Activated T-helper 17 cell treated with anti-CD3 and anti-CD28 coated beads, Interleukin-2, amount 50 U/mL, for 72 hours (primary cell): ENCODE results near the gene FAM32A. TPM values are rescaled to one million over a fixed set of nuclear protein-coding genes. Genes with fewer than 3 reads are reported as not detected.
A peak's percentile ranks its signal among the peaks of the same experiment; 100 is the strongest.

Experiments
- ATAC-seq: fragments of 150-1000 bp; cut with Tn5 transposase; replicated peaks from 2 replicates; pipeline ENCODE4 v1.10.0; 2021; ENCODE audit warnings: mild to moderate bottlenecking, moderate library complexity
- H3K27ac Mint-ChIP-seq: one replicate; pipeline ENCODE4 v1.8.0; 2022; ENCODE audit warnings: mixed read lengths
- H3K27me3 Mint-ChIP-seq: one replicate; pipeline ENCODE4 v1.8.0; 2022; ENCODE audit warnings: mixed read lengths
- H3K36me3 Mint-ChIP-seq: one replicate; pipeline ENCODE4 v1.8.0; 2022; ENCODE audit warnings: low read depth, mild to moderate bottlenecking, mixed read lengths
- H3K4me1 Mint-ChIP-seq: one replicate; pipeline ENCODE4 v1.8.0; 2022; ENCODE audit warnings: mixed read lengths
- H3K4me3 Mint-ChIP-seq: one replicate; pipeline ENCODE4 v1.8.0; 2022; ENCODE audit warnings: mild to moderate bottlenecking, mixed read lengths
- H3K9me3 Mint-ChIP-seq: one replicate; pipeline ENCODE4 v1.8.0; 2022; ENCODE audit warnings: mixed read lengths
- total RNA-seq, 2 donors: library from RNA; stranded (reverse); gene quantifications; one replicate each; pipeline ENCODE4 v1.2.3, GENCODE V29; 2022

FAM32A gene
- total RNA-seq, 2 donors from 2014 or later, result 43.0 to 61.9 TPM

GRCh38 chr19:16184665-16185122, 516 bp upstream of the FAM32A start:
- Mint-ChIP-seq H3K4me1 (peaks cover 13% of the 10 kb centered on the region), H3K27me3 (no peaks in the 10 kb centered on the region), H3K9me3 (no peaks in the 10 kb centered on the region), H3K27ac (peak overlapping the region; percentile 98), H3K4me3 (peak overlapping the region; percentile 96), H3K36me3 (peaks cover 39% of the 10 kb centered on the region)
- ATAC-seq, result no peak

- peak overlapping the region; percentile 96 for H3K4me3 Mint-ChIP-seq
- H3K9me3 Mint-ChIP-seq, result no peaks in the 10 kb centered on the region
- H3K27ac Mint-ChIP-seq, result peak overlapping the region; percentile 98
- peaks cover 13% of the 10 kb centered on the region for H3K4me1 Mint-ChIP-seq
- ATAC-seq, result peak; percentile 13
- H3K27me3 Mint-ChIP-seq, result no peaks in the 10 kb centered on the region
- peaks cover 50% of the 10 kb centered on the region for H3K36me3 Mint-ChIP-seq
Measured at GRCh38 chr19:16185768-16186123, 536 bp downstream of the FAM32A start.

DNA sequence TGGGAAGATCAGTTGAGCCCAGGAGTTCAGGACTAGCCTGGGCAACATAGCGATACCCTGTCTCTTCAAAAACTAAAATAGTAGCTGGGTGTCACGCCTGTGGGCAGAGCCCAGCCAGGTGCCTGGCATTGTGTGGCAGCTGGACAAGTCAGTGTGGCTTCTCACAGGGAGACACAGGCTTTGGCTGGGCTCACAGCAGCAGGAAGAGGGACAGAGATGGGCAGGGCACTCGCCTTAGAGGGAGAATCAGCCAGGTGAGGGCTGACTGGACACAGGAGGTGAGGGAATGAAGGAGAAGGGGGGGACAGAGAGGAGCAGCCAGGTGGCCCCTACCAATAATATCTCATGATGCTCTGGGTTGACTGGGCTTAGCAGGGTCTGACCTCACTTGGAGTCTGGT, 3.3 kb downstream of the FAM32A start:
- H3K9me3 Mint-ChIP-seq, result no peaks in the 10 kb centered on the region
- peaks cover 67% of the 10 kb centered on the region for H3K36me3 Mint-ChIP-seq
- H3K27me3 Mint-ChIP-seq, result no peaks in the 10 kb centered on the region
- H3K4me3 Mint-ChIP-seq, result peak overlapping the region; percentile 4
- peak overlapping the region; percentile 64 for H3K27ac Mint-ChIP-seq
- peaks cover 13% of the 10 kb centered on the region for H3K4me1 Mint-ChIP-seq
- no peak for ATAC-seq

GRCh38 chr19:16190198-16190597, 5.0 kb downstream of the FAM32A start:
- no peak for ATAC-seq
- Mint-ChIP-seq H3K9me3 (no peaks in the 10 kb centered on the region), H3K4me1 (peaks cover 13% of the 10 kb centered on the region), H3K36me3 (peaks cover 65% of the 10 kb centered on the region), H3K27ac (no peak overlapping the region), H3K27me3 (no peaks in the 10 kb centered on the region), H3K4me3 (no peak overlapping the region)

DNA sequence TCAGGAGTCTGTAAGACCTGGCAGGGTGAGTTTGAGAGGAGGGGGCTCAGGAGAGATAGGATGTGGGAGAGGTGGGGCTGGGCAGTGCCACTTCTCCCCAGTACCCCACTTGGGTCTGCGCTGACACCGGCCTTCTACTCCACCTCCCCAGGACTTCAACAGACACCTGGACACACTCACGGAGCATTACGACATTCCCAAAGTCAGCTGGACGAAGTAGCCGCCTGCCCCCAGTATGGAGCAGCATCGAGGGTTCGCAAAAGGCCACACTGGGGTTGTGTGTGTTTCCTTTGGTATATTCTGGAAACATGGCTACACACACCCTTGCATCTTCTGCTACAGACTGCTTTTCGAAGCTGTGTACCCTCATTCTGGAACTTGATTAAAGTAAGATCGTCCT, 5.5 kb downstream of the FAM32A start:
- no peak for ATAC-seq
- Mint-ChIP-seq H3K4me1 (peaks cover 13% of the 10 kb centered on the region), H3K36me3 (peaks cover 59% of the 10 kb centered on the region), H3K9me3 (no peaks in the 10 kb centered on the region), H3K27ac (no peak overlapping the region), H3K27me3 (no peaks in the 10 kb centered on the region), H3K4me3 (no peak overlapping the region)

GRCh38 chr19:16191216-16191908, 6.2 kb downstream of the FAM32A start:
- H3K4me3 Mint-ChIP-seq, result no peak overlapping the region
- peaks cover 13% of the 10 kb centered on the region for H3K4me1 Mint-ChIP-seq
- H3K27me3 Mint-ChIP-seq, result no peaks in the 10 kb centered on the region
- ATAC-seq, result no peak
- H3K36me3 Mint-ChIP-seq, result peaks cover 56% of the 10 kb centered on the region
- no peak overlapping the region for H3K27ac Mint-ChIP-seq
- no peaks in the 10 kb centered on the region for H3K9me3 Mint-ChIP-seq

- ATAC-seq, result no peak
- peaks cover 40% of the 10 kb centered on the region for H3K36me3 Mint-ChIP-seq
- H3K27me3 Mint-ChIP-seq, result no peaks in the 10 kb centered on the region
- peaks cover 2% of the 10 kb centered on the region for H3K4me1 Mint-ChIP-seq
- H3K27ac Mint-ChIP-seq, result no peak overlapping the region
- H3K9me3 Mint-ChIP-seq, result no peaks in the 10 kb centered on the region
- no peak overlapping the region for H3K4me3 Mint-ChIP-seq
Measured at GRCh38 chr19:16193466-16193865, 8.3 kb downstream of the FAM32A start.

GRCh38 chr19:16197188-16197621, 12.0 kb downstream of the FAM32A start:
- H3K4me1 Mint-ChIP-seq, result peaks cover 19% of the 10 kb centered on the region
- peaks cover 29% of the 10 kb centered on the region for H3K36me3 Mint-ChIP-seq
- peak overlapping the region; percentile 79 for H3K4me3 Mint-ChIP-seq
- no peaks in the 10 kb centered on the region for H3K27me3 Mint-ChIP-seq
- peak overlapping the region; percentile 87 for H3K27ac Mint-ChIP-seq
- H3K9me3 Mint-ChIP-seq, result no peaks in the 10 kb centered on the region
- no peak for ATAC-seq

DNA sequence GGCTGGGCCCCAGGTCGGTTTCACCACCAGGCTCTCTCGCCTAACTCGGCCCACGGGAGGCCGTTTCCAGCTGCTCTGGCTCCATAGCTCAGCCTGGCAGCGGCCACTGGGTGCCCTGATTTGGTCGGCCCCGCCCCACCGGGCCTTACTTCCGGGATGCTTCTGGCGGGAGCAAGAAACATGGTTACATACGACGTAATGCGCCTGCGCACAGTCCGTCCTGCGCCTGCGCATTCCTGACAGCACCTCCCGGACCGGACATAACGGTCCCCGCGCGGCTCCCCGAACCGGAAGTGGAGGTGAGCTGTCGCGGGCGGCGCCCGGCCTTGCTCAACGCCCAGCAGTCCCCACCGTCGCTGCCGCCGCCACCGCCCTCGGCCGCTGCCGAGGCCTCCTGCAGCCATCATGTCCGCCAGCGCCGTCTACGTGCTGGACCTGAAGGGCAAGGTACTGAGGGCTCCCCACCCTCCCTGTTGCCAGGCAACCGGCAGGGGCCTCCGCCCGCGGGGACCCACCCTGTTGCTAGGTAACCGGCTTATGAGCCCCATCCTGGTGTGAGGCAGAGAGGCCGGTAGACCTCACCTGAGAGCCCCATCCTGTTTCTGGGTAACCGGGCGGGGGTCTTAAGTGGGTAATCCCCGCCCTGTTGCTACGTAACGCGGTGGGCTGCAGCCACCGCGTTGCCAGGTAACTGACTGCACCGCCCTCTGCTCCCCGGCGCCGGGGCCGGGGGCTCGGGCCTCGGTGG, 12.6 kb downstream of the FAM32A start, which contains the start of gene AP1M1:
TSS of gene AP1M1 (plus strand) at position 290 of the 748 bp plus-strand sequence. CDS start at position 406, 116 bp downstream.
- Mint-ChIP-seq H3K4me1 (peaks cover 25% of the 10 kb centered on the region), H3K36me3 (peaks cover 32% of the 10 kb centered on the region), H3K27me3 (no peaks in the 10 kb centered on the region), H3K27ac (peak within 1 kb of the TSS; percentile 87), H3K4me3 (peak within 1 kb of the TSS; percentile 79), H3K9me3 (no peaks in the 10 kb centered on the region)
- peak; percentile 97 for ATAC-seq

- peaks cover 26% of the 10 kb centered on the region for H3K4me1 Mint-ChIP-seq
- H3K36me3 Mint-ChIP-seq, result peaks cover 38% of the 10 kb centered on the region
- peak overlapping the region; percentile 72 for H3K27ac Mint-ChIP-seq
- H3K27me3 Mint-ChIP-seq, result no peaks in the 10 kb centered on the region
- H3K4me3 Mint-ChIP-seq, result peak overlapping the region; percentile 79
- H3K9me3 Mint-ChIP-seq, result no peaks in the 10 kb centered on the region
- no peak for ATAC-seq
Measured at GRCh38 chr19:16198370-16198651, 13.1 kb downstream of the FAM32A start.

- peak overlapping the region; percentile 33 for H3K27ac Mint-ChIP-seq
- peak overlapping the region; percentile 79 for H3K4me3 Mint-ChIP-seq
- ATAC-seq, result no peak
- H3K9me3 Mint-ChIP-seq, result no peaks in the 10 kb centered on the region
- no peaks in the 10 kb centered on the region for H3K27me3 Mint-ChIP-seq
- H3K4me1 Mint-ChIP-seq, result peaks cover 26% of the 10 kb centered on the region
- peaks cover 49% of the 10 kb centered on the region for H3K36me3 Mint-ChIP-seq
Measured at GRCh38 chr19:16199275-16199932, 14.2 kb downstream of the FAM32A start.

DNA sequence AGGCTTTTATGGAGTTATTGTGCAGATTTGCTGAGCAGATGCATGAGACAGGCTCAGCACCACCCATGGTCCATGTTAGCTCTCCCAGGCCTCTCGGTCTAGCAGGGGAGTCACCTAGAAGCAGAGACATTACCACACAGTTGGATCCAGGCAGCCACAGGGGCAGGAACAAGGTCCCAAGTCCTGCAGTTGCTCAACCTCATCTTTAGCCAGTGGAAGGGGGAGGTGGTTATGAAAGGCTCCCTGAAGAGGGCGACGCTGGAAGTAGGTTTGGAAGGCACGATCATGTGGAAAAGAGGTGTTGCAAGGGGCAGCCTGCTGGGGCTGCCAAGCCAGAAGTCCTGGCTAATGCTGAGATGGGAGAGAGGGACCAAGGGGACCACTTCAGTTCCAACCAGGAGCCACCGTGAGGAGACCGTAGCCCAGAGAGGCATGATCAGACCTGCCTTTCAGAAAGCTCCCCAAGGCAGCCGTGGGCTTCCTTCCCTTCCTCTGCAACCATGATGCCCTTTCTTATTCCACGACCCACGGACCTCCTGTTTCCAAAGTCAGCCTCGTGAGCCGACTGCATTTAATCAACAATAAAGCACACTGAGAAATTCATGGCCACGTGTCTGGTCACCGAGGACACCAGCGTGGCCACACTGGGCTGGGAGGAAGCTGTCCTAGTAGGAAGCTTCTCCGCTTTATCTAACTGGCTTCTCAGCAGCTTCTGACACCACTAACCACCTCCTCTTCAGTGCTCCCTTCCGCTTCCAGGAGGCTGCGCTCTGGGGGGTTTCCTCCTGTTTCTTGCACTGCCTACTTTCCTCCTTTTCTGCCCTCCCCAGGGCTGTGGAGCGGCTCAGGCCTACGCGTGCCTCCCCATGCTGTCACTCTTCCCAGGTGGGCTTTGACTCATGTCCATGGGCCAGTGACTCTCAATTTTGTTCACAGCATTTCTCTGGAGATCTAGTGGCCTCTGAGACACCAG, 15.1 kb downstream of the FAM32A start:
- no peak for ATAC-seq
- peak overlapping the region; percentile 25 for H3K4me3 Mint-ChIP-seq
- H3K27me3 Mint-ChIP-seq, result no peaks in the 10 kb centered on the region
- peaks cover 58% of the 10 kb centered on the region for H3K36me3 Mint-ChIP-seq
- peak overlapping the region; percentile 66 for H3K27ac Mint-ChIP-seq
- no peaks in the 10 kb centered on the region for H3K9me3 Mint-ChIP-seq
- peaks cover 26% of the 10 kb centered on the region for H3K4me1 Mint-ChIP-seq

DNA sequence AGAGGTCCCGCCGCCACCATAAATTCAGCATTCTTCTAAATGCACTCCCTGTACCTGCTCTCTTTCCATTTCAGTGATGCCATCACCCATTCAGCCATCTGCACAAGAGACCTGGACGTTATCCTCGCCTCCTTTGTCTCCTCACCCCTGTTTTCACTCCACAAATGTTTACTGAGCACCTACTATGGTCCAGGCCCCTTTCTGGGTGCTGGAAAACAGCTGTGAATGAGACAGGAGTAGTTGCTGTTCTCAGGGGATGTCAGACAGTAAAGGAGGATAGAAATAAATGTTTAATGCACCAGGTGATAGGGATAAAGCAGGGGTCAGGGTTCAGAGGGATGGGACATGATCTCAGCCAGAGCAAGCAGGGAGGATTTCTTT, 15.8 kb downstream of the FAM32A start:
- H3K4me1 Mint-ChIP-seq, result peaks cover 26% of the 10 kb centered on the region
- peak overlapping the region; percentile 25 for H3K4me3 Mint-ChIP-seq
- no peaks in the 10 kb centered on the region for H3K27me3 Mint-ChIP-seq
- no peaks in the 10 kb centered on the region for H3K9me3 Mint-ChIP-seq
- ATAC-seq, result no peak
- H3K36me3 Mint-ChIP-seq, result peaks cover 60% of the 10 kb centered on the region
- H3K27ac Mint-ChIP-seq, result peak overlapping the region; percentile 66
